ENCODE results near the gene ATP2B3. TPM values are rescaled to one million over a fixed set of nuclear protein-coding genes. Genes with fewer than 3 reads are reported as not detected.

The ATP2B3 gene
- total and polyA plus RNA-seq, 2 of the 4 experiments (the other 2 are of a cell fraction) = under 0.01 to 0.03 TPM

- POLR2A ChIA-PET (ENCODE audit: unreplicated experiment) = no interaction called here
- in situ Hi-C loops (cut with MboI; ENCODE audit: low sequenced_read_pairs) = no loop called here
- Histone ChIP-seq H3K27ac (ENCODE audit: insufficient read depth, low read length) (no peak overlapping the region), H4K20me1 (ENCODE audit: insufficient read depth, low read length) (no peaks in the 10 kb centered on the region), H4K8ac (ENCODE audit: low read depth in 2 of 2, low read length in 2 of 2) (no peak overlapping the region), H3K14ac (replicated peaks; ENCODE audit: low read depth, low read length) (no peak overlapping the region), H3K56ac (ENCODE audit: extremely low read depth, insufficient read depth, low read length) (no peak overlapping the region), H2BK15ac (ENCODE audit: low read depth, low read length) (no peak overlapping the region), H2AFZ (replicated peaks; ENCODE audit: low read length, poor library complexity) (no peak overlapping the region), H3K4ac (ENCODE audit: low read depth, low read length) (no peak overlapping the region), H2AK9ac (replicated peaks; ENCODE audit: low read depth, low read length, poor library complexity) (no peak overlapping the region), H2BK5ac (ENCODE audit: low read depth, low read length, poor library complexity, severe bottlenecking) (no peak overlapping the region), H3K4me1 (ENCODE audit: control insufficient read depth, insufficient read depth, low read length) (no peaks in the 10 kb centered on the region), H4K5ac (ENCODE audit: low read depth, low read length) (no peak overlapping the region), H3K9me1 (ENCODE audit: insufficient read depth, low read length) (no peaks in the 10 kb centered on the region), H3K36me3 (ENCODE audit: control insufficient read depth, insufficient read depth, low read length) (peaks cover 21% of the 10 kb centered on the region), H3K4me3 (ENCODE audit: insufficient read depth, low read depth, low read length) (no peak overlapping the region), H3K23ac (ENCODE audit: low read depth, low read length) (no peak overlapping the region), H3K79me1 (ENCODE audit: low read depth in 1 of 2, low read length in 2 of 2) (no peaks in the 10 kb centered on the region), H3K27me3 (ENCODE audit: control insufficient read depth, insufficient read depth, low read length) (no peaks in the 10 kb centered on the region), H3K9me3 (ENCODE audit: control insufficient read depth, insufficient read depth, low read length) (no peaks in the 10 kb centered on the region), H3K4me2 (ENCODE audit: low read depth, low read length) (no peak overlapping the region), H3K9ac (ENCODE audit: low read depth, low read length) (no peak overlapping the region), H4K91ac (ENCODE audit: insufficient read depth, low read depth, low read length) (no peak overlapping the region), H3K18ac (ENCODE audit: low read depth, low read length) (no peak overlapping the region), H2AK5ac (ENCODE audit: low read depth, low read length) (no peak overlapping the region), H2BK20ac (ENCODE audit: low read depth, low read length) (no peak overlapping the region), H2BK120ac (ENCODE audit: low read depth, low read length) (no peak overlapping the region)
- TF ChIP-seq MXI1 (IDR thresholded peaks at IDR 0.05; ENCODE audit: borderline replicate concordance, low read depth, low read length) (no peak), BHLHE40 (IDR thresholded peaks at IDR 0.05; ENCODE audit: low read depth, low read length) (no peak), FOS (IDR thresholded peaks at IDR 0.05; ENCODE audit: low read depth, low read length) (no peak)
- ATAC-seq (ENCODE audit: low read depth) = no peak
- dilution Hi-C loops (cut with HindIII; ENCODE audit: low sequenced_read_pairs, unreplicated experiment) = no loop called here
- intact Hi-C loops (cut with micrococcal nuclease) = no loop called here
- CTCF ChIA-PET = no interaction called here
- 93% methylated on average over 11 of the region's 29 CpGs; no CpG with 5 or more reads in 1 of the 2 experiments for WGBS, 2 experiments (ENCODE audit: extremely low coverage in 2 of 2, insufficient read length in 1 of 2)
- DNase-seq = no peak
- no TSS peak for BruUV-seq (replicated peaks)
Observed at GRCh38 chrX:153588782-153589446, 71.5 kb downstream of the ATP2B3 start.
